GM21576 (cell line): ENCODE results near the gene NPR2.
A peak's percentile ranks its signal among the peaks of the same experiment; 100 is the strongest.

Experiments
- ATAC-seq: cut with Tn5 transposase; IDR thresholded peaks from one replicate; pipeline ENCODE4 v1.9.1; 2021; ENCODE audit warnings: mild to moderate bottlenecking, moderate library complexity; ENCODE audit not compliant: unreplicated experiment

The NPR2 gene

GRCh38 chr9:35798658-35799374, 7.4 kb downstream of the NPR2 start:
- peak; percentile 55 for ATAC-seq

- no peak for ATAC-seq
Observed at GRCh38 chr9:35800530-35800929, 9.1 kb downstream of the NPR2 start.

GRCh38 chr9:35801328-35802128, 10.1 kb downstream of the NPR2 start:
- no peak for ATAC-seq

DNA sequence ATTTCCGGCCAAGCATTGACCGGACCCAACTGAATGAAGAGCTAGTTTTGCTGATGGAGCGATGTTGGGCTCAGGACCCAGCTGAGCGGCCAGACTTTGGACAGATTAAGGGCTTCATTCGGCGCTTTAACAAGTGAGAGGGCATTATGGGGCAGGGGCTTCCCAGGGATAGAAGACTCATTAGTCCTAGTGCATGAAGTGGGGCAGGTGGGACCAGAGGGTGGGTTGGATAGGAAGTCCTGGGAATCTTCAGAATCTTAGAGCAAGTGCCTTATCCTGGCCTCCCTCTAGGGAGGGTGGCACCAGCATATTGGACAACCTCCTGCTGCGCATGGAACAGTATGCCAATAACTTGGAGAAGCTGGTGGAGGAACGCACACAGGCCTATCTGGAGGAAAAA, 14.7 kb downstream of the NPR2 start:
- ATAC-seq = no peak

DNA sequence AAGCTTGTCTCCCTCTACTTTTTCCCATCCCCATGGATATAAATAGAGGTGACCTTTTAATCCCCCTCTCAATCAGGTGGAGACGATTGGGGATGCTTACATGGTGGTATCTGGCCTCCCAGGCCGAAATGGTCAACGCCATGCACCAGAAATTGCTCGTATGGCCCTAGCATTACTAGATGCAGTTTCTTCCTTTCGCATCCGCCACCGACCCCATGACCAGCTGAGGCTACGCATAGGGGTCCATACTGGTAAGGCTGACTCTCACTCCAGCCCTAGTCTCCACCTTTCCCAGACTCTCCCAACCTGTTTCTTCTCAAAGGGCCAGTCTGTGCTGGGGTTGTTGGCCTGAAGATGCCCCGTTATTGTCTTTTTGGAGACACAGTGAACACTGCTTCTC, 17.0 kb downstream of the NPR2 start:
- ATAC-seq = no peak

DNA sequence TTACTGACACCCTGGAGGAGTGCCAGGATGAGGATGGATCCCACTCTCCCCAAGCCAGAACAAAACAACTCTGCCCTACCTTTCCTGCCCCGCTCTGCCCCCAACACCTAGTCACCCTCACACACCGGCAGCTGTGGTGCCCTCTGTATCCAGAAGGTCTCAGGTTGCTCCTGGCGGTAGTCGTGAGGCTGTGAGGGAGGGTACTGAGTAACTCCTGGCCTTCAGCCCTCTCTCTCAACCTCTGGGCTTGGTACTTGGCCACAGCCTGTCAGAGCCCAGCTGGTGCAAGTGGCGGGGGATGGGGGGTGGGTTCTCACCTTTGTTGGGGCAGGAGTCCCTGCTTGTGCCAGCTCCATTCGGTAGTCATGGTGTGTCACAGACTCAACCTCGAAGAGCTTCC, 18.7 kb downstream of the NPR2 start:
- ATAC-seq = no peak

DNA sequence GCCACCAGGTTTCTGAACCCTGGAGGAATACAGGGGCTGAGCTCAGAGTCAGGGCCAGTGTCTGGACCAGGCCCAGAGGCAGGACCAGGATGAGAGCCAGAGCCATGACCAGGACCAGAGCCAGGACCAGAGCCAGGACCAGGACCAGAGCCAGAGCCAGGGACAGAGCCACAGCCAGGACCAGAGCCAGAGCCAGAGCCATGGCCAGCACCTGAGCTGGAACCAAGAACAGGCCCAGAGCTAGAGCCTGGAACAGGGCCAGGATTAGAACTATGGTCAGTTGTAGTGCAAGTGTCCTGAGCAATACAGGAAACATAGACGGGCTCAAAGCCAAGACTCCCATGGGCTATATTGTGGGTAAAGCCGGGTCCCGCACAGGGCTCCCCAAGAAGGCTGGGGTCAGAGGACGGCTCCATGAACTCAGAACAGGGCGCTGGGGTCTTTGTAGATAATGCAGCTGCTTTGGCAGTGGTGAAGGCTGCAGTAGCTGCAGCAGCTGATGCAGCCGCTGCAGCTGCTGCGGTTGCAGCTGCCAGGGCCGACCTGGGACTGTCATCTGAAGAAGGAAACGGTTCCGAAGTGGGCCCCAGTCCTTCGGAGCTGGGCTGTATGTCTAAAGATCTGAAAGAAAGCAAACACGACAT, 20.1 kb downstream of the NPR2 start:
- no peak for ATAC-seq

DNA sequence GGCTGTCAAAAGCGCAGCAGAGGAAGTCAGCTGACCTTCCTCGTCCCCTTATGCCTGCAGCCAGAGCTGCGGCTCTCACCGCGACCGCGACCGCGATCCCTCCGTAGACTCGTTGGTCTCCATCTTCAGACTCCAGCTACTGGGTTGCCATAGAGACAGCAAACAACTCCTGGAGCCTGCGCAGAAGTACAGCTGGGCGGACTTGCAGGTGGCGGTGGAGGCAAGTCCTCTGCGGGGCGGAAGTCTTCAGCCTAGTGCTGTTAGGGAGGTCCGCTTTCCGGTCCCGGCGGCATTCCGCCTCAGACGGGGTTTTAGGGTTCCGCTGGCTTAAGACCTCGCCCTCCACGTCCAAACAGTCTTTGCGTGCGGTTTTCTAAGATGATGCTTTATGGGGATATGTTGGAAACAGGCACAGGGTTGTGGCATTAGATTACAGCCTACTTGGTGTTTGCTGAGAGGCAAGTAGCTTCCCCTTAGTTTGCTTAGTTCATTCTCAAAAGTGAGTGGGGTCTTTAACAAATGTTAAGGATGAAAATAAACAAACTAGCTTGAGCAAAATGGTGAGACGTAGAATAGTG, 20.7 kb downstream of the NPR2 start, which contains the start of gene SPAG8:
SPAG8 (minus strand) TSS at position 238 of the 578 bp plus-strand sequence; CDS start at position 123, 115 bp downstream.
- ATAC-seq = peak; percentile 56

- no peak for ATAC-seq
Observed at GRCh38 chr9:35813434-35814105, 22.2 kb downstream of the NPR2 start.

GRCh38 chr9:35814106-35814840, 22.9 kb downstream of the NPR2 start:
- peak; percentile 23 for ATAC-seq

DNA sequence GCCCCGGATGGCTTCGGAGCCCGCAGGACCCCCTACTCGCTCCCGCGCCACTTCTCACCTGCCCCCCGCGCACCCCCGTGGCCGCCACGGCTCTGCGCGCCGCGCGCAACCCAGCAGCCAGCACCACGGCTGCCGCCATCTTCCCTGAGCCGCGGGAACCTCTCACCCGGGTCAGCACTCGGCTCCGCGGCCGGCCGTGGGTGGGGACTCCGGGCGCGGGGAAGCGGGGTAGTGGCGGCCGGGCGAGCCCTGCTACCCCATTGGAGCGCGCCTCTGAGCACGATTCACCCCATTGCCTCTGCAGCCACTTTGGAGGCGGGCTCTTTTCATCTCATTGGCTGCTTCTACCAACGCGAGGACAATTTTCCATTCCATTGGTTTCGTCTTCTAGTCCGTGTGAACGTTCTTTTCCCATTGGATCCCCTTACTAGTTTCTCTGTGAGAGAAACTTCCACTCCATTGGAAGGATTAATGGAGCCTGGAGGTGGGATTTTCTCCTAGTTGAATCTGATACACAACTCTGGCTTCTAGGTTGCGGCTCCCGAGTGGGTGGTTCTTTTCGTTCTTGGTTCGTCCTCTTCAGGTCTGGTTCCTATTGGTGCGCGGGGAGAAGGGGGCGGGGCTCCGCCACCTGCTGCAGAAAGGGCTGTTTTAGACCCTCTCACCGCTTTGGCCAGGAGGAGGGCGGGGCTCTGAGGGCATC, 23.6 kb downstream of the NPR2 start, which contains the start of gene HINT2:
HINT2 (minus strand) TSS at position 202 of the 703 bp plus-strand sequence; CDS start at position 139, 63 bp downstream.
- peak; percentile 71 for ATAC-seq

DNA sequence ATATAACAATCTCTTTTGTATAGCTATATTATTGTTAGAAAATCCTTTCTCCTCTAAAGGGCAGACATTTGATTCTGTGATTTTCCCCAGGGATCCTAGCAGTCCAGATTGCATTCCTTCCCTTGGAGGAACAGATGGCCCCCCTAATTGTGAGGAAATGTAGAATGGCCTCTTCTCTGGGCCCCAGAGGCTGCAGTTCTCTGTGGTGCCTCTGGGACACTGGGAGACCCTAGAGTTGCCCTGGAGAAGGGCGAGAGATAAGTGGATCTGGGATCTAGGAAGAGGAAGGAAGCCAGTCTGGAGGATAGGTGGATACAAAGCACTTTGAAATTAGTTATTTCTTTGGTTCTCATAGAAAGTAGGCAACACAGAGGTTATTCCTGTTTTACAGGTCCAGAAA, 25.3 kb downstream of the NPR2 start:
- ATAC-seq = no peak

DNA sequence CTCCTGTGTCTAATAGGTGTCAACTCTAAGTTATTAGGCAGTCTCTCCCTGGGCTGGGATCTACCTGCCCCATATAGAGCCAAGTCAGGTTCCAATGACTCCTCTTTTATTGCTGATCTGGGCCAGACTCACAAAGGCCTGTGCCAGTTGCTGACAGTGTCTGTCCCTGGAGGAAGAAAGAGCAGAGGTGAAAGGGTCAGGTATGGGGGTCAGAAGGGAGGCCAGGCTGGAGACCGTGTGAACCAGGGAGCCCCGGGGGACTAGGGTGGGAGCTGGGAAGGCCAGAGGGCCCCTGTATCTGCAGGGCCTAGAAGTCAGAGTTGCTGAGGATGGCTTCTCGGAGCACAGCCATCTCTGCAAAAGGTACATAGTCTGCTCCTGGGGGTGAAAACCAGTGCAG, 26.9 kb downstream of the NPR2 start:
- ATAC-seq = no peak

DNA sequence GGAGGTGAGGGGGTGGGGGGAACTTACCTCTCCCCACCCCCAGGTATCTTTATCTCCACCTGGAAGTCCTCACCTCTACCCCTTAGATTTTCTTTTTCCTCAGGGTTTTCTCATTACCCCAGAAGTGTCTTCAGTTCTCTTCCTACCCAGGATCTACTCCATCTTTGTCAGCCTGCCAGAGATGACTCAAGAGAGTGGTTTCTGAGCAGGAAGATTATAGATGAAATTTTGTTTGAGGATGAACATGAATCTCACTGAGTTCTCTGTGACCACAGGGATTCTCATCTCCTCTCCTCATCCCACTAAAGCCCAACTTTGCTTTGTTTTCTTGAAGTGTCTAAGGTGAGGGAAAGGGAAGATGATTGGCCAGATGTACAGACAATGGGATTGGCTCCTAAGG, 28.7 kb downstream of the NPR2 start:
- ATAC-seq = no peak

DNA sequence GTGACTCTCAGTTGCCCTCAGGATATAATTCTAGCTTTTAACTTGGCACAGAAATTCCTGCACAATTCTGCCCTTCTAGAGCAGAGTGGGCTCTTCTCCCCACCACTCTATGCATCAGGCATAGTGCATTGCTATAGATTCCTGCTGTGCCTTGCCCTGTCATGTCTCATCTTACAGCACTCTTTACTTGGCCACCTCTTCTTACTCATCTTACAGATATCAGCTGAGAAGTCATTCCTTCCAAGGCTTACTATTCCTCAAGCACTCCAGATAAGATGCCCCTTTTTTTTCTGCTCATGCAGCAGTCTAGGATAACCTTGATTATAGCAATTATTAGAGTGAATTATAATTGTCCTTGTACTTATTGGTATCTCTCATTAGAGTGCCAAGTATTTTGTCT, 31.5 kb downstream of the NPR2 start:
- no peak for ATAC-seq

GRCh38 chr9:35826071-35826701, 34.8 kb downstream of the NPR2 start:
- peak; percentile 43 for ATAC-seq

GRCh38 chr9:35827486-35827885, 36.1 kb downstream of the NPR2 start:
- ATAC-seq = no peak

DNA sequence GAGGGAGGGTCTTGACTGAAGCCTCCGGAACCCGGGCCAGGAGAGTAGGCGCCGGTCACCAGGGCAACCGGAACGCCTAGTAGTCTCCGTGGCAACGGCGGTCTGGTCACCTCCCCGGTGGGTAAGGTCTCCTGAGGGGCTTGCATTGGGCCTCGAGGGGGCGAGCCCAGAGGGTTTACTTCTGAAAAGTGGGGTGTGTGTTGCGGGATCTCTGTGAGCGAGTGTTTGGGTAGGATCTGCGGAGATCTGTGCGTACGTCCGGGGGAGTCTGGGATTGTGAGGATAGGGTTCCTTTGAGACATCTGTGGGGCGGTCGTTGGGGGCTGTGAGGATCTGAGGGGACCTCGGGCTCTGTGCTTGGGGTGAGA, 37.3 kb downstream of the NPR2 start, which contains the start of gene FAM221B:
FAM221B (minus strand) TSS at position 17 of the 368 bp plus-strand sequence. CDS start 2,571 bp downstream, outside the sequence.
- ATAC-seq = no peak
